Stimulated activated CD8-positive, alpha-beta memory T cell treated with anti-CD3 and anti-CD28 coated beads, Interleukin-15, amount 100 ng/mL, for 24 hours (primary cell): ENCODE measurements around the gene PTBP2.

ENCODE experiments used
- DNase-seq: peaks from one replicate; pipeline ENCODE4 v3.0.0-alpha.2; 2020; ENCODE audit warnings: low read depth

PTBP2 gene

DNA sequence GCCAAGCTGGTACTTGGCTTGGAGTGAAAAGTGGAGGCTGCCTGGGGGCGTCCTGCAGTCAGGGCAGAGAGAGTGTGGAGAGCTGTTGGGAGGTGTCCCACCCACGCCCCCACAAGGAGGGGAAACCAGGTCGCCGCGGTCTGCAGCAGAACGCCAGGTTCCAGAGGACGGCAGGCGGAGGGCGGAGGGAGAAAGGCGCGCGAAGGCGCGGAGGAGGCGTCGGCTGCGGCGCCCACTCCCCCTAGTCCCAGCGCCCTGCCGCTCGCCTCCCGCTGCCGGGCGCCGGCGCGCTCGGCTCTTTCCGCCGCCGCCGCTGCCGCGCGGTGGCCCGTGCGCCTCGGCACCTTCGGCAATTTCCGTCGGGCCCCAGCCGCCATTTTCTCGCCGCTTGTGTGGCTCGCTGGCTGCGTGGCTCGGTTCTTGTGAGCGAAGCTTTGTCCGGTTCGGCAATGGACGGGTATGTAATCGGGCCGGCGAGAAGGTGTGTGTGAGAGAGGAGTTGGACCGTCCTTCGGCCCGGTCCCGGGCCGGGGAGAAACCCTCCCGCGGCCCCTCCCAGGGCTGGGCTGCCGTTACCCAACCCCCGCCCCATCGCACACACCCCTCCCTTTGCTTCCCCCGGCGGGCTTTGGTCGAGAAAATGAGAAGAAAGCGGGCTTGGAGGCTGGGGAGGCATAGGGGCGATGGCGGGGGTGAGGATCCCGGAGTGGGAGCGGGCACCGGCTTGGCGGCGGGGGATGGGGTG lies at the start of gene PTBP2:
TSS of gene PTBP2 (plus strand) at position 369 of the 745 bp plus-strand sequence. CDS start at position 450, 81 bp downstream.
- DNase-seq: peak; percentile 58

- DNase-seq: no peak
These were observed 46.7 kb upstream of the PTBP2 start for GRCh38 chr1:96674915-96675314.

GRCh38 chr1:96682056-96682455 lies 39.5 kb upstream of the PTBP2 start:
- no peak for DNase-seq

DNA sequence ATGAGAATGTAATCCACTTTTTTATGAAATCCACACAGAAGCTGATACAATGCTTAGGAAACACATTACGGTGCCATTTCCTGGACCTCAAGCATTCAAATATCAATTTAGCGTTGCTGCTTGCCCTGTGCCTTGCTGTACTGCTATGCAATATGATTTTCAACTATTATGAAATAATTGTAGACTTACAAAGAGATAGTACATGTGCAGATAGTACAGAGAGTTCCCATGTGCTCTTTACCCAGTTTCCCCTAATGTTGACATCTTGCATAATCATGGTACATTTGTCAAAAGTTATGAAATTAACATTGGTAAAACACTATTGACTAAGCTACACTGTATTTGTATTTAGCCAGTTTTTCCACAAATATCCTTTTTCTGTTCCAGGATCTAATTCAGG lies 37.7 kb upstream of the PTBP2 start:
- no peak for DNase-seq

DNA sequence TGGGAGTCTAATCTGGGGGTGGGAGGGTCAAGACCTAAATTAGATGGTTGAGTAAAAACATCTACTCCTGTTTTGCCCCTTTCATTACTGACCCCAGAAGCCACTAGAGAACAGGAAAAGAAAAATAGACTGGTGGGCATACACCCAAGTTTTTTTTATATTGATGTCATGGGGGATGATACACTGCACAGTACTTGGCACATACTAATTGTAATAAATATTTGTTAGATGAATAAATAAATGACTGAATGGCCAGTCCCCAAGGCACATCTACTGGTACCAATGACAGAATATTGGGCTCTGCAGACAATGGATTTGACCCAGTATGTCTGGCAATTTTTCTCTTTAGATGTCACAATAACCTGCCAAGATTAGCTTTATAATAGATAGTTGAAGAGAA lies 36.8 kb upstream of the PTBP2 start:
- DNase-seq: no peak

GRCh38 chr1:96688767-96689166 lies 32.8 kb upstream of the PTBP2 start:
- DNase-seq: no peak

DNA sequence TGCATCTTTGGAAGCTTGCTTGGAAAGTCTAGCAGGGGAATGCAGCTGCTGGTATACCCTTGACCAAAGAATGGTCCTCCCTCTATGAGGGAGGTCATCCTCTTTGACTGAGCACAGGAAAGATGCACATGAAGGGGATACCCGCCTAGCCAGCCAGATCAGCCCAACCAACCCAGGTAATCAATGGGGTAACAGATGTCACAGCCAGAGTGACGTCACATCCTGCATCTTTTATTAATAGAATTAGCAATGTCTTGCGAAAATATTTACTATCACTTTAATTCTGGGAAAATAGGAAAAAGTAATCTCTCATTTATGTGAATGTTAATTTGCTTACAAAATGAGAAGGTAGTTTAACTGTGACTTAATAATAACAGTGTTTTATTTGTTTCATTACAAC lies 25.6 kb upstream of the PTBP2 start:
- no peak for DNase-seq

DNA sequence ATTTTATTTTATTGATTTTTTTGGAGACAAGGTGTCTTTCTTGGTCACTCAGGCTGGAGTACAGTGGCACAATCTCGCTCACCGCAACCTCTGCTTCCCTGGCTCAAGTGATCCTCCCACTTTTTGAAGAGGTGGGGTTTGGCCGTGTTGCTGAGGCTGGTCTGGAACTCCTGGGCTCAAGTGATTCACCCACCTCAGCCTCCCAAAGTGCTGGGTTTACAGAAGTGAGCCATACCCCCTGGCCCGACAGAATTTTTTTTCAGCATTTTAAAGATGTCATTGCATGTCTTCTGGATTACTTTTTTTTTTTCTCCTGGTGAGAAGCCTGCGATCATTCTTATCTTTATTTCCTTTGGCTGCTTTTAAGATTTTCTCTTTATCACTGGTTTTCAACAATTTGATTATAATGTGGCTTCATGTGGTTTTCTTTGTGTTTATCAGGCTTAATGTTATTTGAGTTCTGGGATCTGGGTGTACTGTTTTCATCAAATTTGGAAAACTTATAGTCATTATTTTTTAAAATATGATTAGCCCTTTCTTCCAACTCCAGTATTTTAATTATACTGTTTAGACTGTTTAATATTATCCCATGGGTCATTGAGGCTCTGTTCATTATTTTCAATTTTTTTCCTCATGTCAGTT lies 23.1 kb upstream of the PTBP2 start:
- no peak for DNase-seq

DNA sequence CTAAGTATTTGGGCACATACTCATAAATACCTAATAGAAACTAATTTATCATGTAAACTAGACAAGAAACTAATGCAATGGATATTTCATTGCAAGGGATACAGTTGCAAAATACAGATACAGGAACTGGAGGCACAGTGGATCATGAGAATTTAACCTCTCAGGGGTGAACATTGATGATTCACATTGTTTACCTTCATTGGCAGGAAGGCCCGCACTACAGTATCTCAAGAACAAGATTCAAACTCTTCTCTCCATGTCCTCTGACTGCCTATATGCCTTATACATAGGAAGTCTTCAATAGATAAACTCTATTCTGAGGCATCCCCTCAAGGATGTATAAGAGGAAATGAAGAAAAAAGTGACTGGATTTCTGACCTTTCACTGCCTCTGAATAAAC lies 18.4 kb upstream of the PTBP2 start:
- DNase-seq: no peak

GRCh38 chr1:96707023-96707422 lies 14.6 kb upstream of the PTBP2 start:
- DNase-seq: no peak

DNA sequence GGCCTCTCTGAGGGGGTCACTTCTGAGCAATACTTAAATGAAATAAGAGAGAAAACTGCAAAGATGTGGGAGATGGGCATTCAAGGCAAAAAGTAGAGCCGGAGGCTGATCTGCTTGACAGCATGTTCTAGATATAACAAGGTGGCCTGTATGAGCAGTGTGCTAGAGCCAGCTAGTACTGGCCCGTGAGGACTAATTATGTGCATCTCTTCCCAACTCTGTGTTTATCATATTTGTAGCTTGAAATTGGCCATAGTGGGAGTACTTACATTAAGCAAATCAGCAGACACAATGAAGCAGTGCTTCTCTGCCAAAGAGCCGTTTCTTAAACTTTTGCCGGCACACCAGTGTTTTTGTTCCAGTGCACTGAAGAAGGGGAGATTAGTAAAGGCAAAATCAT lies 13.1 kb upstream of the PTBP2 start:
- DNase-seq: no peak

GRCh38 chr1:96710708-96711477 lies 10.7 kb upstream of the PTBP2 start:
- DNase-seq: no peak

DNA sequence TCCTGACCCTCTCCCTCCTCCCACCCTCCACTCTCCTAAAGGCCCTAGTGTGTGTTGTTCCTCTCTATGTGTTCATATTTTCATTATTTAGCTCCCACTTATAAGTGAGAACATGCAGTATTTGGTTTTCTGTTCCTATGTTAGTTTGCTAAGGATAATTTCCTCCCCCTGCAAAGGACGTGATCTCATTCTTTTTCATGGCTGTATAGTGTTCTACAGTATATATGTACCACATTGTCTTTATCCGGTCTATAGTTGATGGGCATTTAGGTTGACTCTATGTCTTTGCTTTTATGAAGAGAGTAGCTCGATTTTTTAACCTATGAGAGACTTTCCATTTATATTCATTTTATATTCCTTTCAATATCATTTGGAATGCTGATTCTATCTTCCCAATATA lies 7.9 kb upstream of the PTBP2 start:
- no peak for DNase-seq

DNA sequence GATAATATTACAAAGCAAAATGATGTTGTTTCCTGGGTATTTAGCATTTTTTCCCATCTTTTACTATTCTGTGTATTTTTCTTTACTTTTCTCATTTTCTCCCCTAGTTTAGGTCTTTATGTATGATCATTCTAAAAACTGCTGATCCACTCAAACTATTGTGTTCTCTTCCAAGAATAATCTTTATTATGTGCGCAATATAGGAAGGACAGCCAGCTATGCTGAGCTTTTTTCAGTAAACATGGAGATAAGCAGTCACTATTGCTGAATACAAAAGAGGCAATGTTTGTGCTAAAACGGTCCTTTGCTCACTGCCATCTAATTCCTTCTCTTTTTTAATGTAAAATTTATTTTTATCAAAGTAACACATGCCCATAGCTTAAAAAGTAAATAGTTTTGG lies 6.7 kb upstream of the PTBP2 start:
- DNase-seq: no peak

- DNase-seq: no peak
These were observed 6.1 kb upstream of the PTBP2 start for GRCh38 chr1:96715482-96715881.

DNA sequence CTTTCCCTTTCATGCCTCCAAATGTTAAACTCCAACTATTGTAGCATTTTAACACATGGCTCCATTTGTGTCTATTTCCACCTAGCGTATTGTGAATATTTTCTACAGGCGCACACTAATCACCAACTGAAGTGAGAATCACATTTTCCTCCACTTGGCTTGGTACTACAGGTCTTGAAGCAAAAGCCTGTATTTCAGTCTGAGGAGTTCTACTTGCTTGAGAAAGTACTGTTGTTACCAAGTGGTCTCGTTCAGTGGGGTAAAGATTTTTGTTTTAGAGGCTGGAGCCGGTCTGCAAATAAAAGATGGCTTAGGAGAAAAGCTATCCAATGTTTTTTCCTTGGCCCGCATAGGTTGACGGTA lies 550 bp upstream of the PTBP2 start:
- no peak for DNase-seq

GRCh38 chr1:96722161-96722922 lies 758 bp downstream of the PTBP2 start:
- DNase-seq: no peak

DNA sequence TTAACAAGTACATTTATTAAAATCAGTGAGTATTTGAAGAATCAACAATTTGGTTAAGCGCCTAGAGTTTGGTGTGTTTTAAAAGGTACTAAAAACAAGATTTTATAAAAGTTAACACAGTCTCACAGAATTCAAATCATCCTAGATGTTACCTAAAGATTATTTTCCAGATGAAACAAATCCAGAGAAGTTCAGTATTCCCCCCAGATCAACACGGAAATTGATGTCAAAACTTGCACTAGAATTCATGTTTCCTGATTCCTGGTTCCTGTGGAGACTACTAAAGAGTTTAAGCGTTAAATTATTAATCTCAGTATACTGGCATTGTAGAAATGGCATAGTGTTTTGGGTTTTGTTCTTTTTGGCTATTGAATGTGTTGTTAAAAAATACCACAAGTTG lies 1.4 kb downstream of the PTBP2 start:
- DNase-seq: no peak

DNA sequence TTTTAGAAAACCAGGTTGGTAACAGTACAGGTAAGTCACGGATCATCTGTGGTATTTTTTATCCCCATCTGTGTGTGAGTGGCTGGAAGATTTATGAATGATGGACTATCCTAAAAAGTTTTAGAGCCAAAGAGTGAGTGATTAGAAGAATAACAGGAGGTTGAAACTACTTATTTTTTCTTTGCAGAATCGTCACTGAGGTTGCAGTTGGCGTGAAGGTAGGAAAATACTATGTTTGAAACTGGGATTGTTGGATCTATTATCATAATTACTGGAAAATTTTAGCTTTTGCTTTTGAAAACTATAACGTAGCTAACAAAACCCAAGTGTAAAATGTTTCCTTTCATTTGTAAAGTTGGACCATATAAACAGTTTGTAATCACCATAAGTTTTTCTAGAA lies 1.8 kb downstream of the PTBP2 start:
- DNase-seq: no peak

DNA sequence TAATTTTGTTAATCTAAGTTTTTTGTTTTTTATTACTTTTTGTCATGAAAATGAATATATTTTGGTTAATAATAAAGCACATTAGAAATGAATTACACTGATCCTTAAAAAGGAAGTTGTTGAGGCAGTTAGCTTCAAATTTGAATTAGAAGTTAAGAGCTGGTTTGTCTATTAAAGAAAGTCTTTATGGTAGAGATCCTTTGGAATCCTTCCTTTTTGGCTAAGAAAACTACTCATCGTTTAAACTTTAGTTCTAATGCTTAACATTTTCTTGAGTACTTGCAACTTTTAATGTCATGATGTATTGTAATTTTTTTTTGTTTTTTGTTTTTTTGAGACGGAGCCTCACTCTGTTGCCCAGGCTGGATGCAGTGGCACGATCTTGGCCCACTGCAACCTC lies 2.4 kb downstream of the PTBP2 start:
- no peak for DNase-seq

DNA sequence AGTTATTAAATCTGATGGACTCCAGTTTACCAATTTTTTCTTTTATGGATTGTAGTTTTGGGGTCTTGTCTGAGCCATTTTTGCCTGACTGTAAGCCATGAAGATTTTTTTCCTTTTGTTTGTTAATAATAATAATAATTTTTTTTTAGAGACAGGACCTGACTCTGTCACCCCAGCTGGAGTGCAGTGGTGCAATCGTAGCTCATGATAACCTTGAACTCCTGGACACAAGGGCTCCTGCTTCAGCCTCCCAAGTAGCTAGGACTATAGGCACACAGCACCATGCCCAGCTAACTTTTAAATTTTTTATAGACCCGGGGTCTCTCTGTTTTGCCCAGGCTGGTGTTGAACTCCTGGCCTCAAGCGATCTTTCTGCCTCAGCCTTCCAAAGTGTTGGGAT lies 6.3 kb downstream of the PTBP2 start:
- no peak for DNase-seq

DNA sequence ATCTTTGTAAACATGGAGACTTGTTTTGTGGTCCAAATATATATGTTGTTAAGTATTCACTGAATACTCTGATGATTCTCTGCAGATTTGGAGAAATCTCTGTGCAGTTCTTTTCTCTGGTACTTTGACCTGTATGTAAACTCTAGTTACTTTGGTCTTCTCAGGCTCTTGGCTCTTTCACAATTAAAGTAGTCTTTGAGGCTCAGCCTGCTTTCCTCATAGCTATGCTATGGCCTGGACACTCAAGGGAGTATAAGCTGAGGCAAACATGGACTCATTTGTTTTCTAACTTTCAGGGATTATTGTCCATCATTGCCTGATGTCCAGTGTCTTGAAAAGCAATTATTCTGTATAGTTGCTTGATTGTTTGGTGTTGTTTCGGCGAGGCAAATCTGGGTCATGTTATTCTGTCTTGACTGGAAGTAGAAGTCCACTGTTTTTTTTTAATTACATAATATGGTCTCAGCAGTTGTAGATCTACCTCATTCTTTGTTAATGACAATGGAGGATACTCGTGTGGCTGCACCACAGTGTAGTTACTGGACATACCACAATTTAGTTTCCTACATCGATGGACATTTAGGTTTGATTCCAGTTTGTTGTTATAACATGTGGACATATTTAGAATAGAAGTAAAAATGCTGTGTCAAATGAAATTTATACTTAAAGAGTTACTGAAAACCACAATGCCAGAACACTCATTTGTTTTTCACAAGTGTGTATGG lies 9.2 kb downstream of the PTBP2 start:
- no peak for DNase-seq
